Mammary epithelial cell (primary cell): ENCODE measurements around the gene GNE.

Experiments
- EZH2 ChIP-seq: IDR thresholded peaks from 2 replicates; pipeline ENCODE4 v1.6.1; 2012; ENCODE audit warnings: low read length, inconsistent platforms, borderline replicate concordance
- TF ChIP-seq, protein P1 (sequence below), 2 donors: IDR thresholded peaks in 1 of 2; conservative IDR thresholded peaks in 1 of 2; 2 replicates each; pipeline ENCODE4 v1.5.1; 2011 to 2012; ENCODE audit warnings: inconsistent platforms in 2 of 2, low read length in 2 of 2, mild to moderate bottlenecking in 2 of 2, control low read depth in 1 of 2, low read depth in 1 of 2; ENCODE audit not compliant: insufficient read depth in 1 of 2; ENCODE audit errors: extremely low read depth in 1 of 2

DNA sequence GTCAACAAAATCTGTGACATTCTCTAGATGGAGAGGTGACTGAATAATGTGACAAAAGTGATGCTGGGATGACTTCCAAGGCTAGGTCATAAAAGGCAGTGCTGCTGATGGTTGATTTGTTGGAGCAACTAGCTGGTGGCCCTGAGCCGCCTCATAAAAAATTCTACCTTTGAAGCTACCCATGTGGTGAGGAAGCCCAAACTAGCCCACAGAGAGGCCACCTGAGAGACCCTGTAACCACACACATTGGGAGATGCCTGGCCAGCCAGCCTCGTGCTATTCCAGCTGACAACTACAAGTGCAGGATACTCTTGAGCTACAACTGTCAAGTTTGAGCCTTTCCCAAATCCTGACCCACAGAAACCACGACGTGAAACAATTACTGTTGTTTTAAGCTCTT is 44.9 kb downstream of the GNE start:
- TF ChIP-seq, protein P1, sequence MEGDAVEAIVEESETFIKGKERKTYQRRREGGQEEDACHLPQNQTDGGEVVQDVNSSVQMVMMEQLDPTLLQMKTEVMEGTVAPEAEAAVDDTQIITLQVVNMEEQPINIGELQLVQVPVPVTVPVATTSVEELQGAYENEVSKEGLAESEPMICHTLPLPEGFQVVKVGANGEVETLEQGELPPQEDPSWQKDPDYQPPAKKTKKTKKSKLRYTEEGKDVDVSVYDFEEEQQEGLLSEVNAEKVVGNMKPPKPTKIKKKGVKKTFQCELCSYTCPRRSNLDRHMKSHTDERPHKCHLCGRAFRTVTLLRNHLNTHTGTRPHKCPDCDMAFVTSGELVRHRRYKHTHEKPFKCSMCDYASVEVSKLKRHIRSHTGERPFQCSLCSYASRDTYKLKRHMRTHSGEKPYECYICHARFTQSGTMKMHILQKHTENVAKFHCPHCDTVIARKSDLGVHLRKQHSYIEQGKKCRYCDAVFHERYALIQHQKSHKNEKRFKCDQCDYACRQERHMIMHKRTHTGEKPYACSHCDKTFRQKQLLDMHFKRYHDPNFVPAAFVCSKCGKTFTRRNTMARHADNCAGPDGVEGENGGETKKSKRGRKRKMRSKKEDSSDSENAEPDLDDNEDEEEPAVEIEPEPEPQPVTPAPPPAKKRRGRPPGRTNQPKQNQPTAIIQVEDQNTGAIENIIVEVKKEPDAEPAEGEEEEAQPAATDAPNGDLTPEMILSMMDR (conservative IDR thresholded peaks at IDR 0.05 in 1 of 2, IDR thresholded peaks at IDR 0.05 in 1 of 2; ENCODE audit: extremely low read depth in 1 of 2, insufficient read depth in 1 of 2, low read depth in 1 of 2, low read length in 2 of 2) = no peak
- TF ChIP-seq EZH2 = no peak
